Stomach (tissue), 4 donors: ENCODE data around the gene PCSK2.

ENCODE experiments used
- POLR2A ChIP-seq, 4 donors: fragments of 450-650 bp; IDR thresholded peaks; one replicate each; pipeline ENCODE4 v1.6.1; 2016; ENCODE audit warnings: antibody characterized with exemption in 4 of 4, control low read depth in 2 of 4, mild to moderate bottlenecking in 1 of 4, moderate library complexity in 1 of 4
- TF ChIP-seq, protein P1 (sequence below), 7 experiments: fragments of 450-650 bp in 4 of 7; fragments of 200-600 bp in 3 of 7; sonication (generic) in 3 of 7; IDR thresholded peaks; one replicate each; pipeline ENCODE4 v1.5.1; 2016 to 2019; ENCODE audit warnings: antibody characterized with exemption in 7 of 7, control low read depth in 2 of 7, mild to moderate bottlenecking in 1 of 7

DNA sequence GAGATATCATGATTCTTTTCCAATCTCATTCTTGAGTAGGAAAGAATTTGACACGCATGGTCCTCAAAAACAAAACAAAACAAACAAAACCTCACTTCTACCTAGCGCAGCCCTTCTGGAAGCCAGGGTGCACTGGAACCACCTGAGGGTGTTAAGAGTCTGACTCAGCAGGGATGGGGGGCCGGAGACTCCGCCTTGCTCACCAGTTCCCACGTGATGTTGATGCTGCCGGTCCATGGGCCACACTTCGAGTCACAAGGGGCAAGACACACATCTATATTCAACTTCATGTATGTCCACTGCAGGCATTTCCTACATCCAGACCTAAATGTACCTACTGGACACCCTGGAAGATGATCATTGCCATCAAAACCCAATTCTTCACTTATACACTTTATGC, 274.0 kb downstream of the PCSK2 start:
- no peak for TF ChIP-seq POLR2A (IDR thresholded peaks at IDR 0.05)
- TF ChIP-seq, protein P1, sequence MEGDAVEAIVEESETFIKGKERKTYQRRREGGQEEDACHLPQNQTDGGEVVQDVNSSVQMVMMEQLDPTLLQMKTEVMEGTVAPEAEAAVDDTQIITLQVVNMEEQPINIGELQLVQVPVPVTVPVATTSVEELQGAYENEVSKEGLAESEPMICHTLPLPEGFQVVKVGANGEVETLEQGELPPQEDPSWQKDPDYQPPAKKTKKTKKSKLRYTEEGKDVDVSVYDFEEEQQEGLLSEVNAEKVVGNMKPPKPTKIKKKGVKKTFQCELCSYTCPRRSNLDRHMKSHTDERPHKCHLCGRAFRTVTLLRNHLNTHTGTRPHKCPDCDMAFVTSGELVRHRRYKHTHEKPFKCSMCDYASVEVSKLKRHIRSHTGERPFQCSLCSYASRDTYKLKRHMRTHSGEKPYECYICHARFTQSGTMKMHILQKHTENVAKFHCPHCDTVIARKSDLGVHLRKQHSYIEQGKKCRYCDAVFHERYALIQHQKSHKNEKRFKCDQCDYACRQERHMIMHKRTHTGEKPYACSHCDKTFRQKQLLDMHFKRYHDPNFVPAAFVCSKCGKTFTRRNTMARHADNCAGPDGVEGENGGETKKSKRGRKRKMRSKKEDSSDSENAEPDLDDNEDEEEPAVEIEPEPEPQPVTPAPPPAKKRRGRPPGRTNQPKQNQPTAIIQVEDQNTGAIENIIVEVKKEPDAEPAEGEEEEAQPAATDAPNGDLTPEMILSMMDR (IDR thresholded peaks at IDR 0.05) = no peak
